HG02852 (cell line): ENCODE results near the gene TMEM219.
"Not testable (repeated sequence)": the region's sequence is repeated elsewhere in the genome, so short reads cannot be mapped to it uniquely, and the experiment has no call there.

Source experiments
- ATAC-seq: cut with Tn5 transposase; IDR thresholded peaks from one replicate; pipeline ENCODE4 v1.9.1; 2021; ENCODE audit warnings: mild to moderate bottlenecking, moderate library complexity; ENCODE audit not compliant: unreplicated experiment

Gene TMEM219

DNA sequence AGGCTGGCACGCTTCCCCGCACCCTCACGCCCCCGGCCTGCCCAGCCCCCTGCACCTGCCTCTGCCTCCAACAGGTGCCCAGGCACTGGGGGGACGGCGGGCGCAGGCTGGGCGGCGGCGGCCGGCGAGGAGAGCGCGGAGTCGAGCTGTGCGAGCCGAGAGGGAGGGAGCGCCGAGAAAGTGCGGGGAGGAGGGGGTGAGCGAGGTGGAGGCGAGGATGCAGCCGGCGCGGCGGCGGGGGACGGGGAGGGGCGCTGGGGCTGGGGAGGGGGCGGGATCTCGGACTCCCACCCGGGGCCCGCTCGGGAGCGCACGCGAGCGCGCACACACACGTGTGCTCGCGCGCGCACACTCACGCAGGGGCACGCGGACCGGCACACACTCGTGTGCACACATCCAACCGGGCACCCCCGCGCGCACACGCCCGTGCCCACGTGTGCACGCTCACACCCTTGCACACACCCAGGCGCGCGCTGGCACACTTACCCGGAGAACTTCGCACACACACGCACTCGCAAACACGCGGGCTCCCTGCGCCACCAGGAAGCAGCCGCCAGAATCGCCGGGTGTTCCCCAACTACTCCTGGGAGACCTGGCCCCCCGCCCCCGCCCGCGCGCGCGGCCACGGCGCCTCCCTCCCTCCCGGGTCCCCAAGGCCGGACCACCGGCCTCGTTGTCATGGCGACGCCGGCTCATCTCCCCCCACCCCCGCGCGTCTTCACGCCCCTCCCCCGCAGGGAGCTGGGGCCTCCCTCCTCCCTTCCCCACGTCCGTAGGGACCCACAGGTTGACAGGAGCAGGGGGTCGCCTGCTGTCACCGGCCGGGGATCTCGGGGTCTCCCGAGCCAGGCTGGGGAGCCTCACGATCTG is 49.2 kb downstream of the TMEM219 start, which contains the start of gene DOC2A:
DOC2A (minus strand) TSS at position 184 of the 870 bp plus-strand sequence. CDS start 805 bp downstream, outside the sequence.
- ATAC-seq = no peak

DNA sequence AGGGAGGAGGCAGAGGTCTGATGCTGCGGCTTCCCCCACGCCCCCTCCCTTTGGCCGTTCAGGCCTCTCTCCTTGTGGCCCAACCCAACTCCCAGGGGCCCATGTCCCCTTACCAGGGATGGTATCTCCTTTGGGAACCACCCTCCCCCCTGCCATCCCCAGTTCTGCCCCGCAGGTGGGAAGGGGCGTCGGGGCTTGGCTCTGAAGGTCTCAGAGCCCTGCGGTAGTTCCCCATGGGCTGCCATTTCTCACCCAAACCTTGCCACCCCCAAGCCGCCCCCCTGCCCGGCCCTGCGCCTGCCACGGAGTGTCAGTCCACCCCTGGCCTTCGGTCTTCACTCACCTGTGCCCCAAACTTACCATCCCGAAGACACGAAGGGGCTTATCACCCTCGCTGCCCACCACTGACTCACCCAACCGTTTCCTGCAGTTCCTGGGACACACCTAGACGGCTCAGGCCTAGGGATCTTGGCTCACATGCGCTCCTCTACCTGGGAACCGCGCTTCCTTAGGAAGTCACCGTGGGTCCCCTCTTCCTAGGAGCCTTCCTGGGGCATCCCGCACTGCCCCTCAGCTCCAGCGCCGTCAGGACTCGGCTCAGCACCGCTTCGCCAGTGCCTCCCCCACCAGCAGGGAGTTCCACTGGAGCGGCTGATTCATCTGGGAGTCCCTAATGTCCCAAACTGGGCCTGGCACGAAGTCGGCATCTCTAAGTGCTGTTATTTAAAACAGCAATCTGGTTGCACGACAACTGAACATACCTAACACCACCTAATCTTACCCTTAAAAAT is 50.0 kb downstream of the TMEM219 start:
- ATAC-seq = no peak

DNA sequence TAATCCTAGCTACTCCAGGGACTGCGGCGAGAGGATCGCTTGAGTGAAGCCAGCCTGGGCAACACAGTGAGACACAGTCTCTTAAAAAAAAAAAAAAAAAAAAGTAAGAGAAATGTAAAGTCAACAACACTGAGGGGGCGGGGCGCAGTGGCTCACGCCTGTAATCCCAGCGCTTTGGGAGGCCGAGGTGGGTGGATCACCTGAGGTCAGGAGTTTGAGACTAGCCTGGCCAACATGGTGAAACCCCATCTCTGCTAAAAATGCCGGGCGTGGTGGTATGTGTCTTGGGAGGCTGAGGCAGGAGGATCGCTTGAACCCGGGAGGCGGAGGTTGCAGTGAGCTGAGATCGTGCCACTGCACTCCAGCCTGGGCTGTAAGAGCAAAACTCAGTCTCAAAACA is 50.7 kb downstream of the TMEM219 start:
- ATAC-seq = not testable (repeated sequence)

DNA sequence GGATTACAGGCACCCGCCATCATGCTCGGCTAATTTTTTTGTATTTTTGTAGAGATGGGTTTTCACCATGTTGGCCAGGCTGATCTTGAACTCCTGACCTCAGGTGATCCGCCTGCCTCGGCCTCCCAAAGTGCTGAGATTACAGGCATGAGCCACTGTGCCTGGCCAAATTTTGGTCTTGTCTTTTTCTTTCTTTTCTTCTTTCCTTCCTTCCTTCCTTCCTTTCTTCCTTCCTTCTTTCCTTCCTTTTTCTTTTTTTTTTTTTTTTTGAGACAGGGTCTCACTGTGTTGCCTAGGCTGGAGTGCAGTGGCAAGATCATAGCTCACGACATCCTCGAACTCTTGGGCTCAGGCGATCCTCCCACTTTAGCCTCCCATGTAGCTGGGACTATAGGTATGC is 53.6 kb downstream of the TMEM219 start:
- ATAC-seq = not testable (repeated sequence)

DNA sequence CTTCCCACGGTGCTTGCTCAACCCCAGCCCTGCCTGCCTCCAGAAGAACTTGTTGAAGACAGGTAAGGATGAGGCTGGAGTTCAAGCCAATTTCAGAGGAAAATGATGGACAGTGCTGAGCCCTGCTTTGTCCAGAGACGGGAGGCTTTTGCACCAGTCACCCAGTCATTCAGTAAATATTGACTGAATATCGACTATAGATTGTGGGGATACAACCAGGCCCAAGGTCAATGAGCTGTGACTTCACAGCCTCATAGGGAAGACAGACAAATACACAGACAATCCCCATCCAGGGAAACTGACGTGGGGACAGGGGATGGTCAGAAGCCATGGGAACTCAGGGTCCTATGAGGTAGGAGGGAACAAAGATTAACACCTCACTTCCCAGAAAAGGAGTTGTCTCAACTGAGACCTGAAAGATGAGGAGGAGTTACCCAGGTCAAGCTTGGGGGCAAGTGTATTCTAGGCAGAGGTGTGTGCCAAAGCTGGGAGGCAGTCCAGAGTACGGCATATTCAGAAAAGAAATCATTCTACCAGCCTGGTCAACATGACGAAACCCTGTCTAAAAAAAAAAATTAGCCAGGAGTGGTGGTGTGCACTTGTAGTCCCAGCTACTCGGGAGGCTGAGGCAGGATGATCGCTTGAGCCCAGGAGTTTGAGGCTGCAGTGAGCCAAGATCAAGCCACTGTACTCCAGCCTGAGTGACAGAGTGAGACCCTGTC is 54.8 kb downstream of the TMEM219 start:
- no peak for ATAC-seq

DNA sequence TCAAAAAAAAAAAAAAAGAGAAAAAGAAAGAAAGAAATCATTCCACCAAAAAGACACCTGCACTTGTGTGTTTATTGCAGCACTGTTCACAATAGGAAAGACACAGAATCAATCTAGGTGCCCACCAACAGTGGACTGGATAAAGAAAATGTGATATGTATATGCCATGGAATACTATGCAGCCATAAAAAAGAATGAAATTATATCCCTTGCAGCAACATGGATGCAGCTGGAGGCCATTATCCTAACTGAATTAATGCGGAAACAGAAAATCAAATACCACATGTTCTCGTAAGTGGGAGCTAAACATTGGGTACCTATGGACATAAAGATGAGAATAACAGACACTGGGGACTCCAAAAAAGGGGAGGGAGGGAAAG is 55.4 kb downstream of the TMEM219 start:
- ATAC-seq = no peak

DNA sequence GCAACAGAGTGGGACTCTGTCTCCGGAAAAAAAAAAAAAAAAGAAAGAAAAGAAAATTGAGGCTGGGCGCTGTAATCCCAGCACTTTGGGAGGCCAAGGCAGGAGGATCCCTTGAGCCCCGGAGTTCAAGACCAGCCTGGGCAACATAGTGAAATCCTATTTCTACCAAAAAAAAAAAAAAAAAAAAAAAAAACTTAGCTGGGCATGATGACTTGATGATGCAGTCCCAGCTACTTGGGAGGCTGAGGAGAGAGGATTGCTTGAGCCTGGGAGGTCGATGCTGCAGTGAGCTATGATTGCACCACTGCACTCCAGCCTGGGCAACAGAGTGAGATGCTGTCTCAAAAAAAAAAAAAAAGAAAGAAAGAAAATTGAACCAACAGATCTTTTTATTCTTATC is 56.1 kb downstream of the TMEM219 start:
- not testable (repeated sequence) for ATAC-seq

DNA sequence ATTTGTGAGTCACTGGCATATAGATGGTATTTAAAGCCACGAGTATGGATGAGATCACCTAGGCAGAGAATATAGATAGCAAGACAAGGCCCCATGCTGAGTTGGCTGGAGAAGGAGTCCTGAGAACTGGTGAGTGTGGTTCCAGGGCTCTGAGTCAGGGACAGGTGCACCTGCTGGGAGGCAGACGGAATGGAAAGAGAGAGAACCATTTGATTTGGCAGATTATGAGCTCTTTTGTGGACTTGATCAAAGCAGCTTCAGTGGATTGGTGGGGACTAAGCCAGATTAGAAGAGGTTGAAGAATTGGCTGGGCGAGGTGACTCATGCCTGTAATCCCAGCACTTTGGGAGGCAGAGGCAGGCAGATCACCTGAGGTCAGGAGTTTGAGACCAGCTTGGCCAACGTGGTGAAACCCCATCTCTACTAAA is 56.9 kb downstream of the TMEM219 start:
- ATAC-seq = no peak
